Nephron progenitor cell (in vitro differentiated cells): Measurements from ENCODE around the gene FKBP6.

Source experiments
- DNase-seq: peaks from one replicate; pipeline ENCODE4 v3.0.0; 2021
- H3K27ac Mint-ChIP-seq: 2 replicates; pipeline ENCODE4 v1.8.0; 2021; ENCODE audit warnings: mild to moderate bottlenecking, moderate library complexity, mixed read lengths
- H3K27me3 Mint-ChIP-seq: 2 replicates; pipeline ENCODE4 v1.8.0; 2021; ENCODE audit warnings: mild to moderate bottlenecking, low read depth, mixed read lengths; ENCODE audit not compliant: poor library complexity
- H3K36me3 Mint-ChIP-seq: 2 replicates; pipeline ENCODE4 v1.8.0; 2021; ENCODE audit warnings: low read depth, mixed read lengths
- H3K4me1 Mint-ChIP-seq: 2 replicates; pipeline ENCODE4 v1.8.0; 2021; ENCODE audit warnings: mixed read lengths
- H3K4me3 Mint-ChIP-seq: 2 replicates; pipeline ENCODE4 v1.8.0; 2021; ENCODE audit warnings: mild to moderate bottlenecking, moderate library complexity, mixed read lengths
- H3K9me3 Mint-ChIP-seq: 2 replicates; pipeline ENCODE4 v1.8.0; 2021; ENCODE audit warnings: mild to moderate bottlenecking, moderate library complexity, mixed read lengths
- CTCF ChIP-seq: fragments of 200-600 bp; sonication (generic); IDR thresholded peaks from 2 replicates; pipeline ENCODE4 v1.5.0; 2021; ENCODE audit warnings: antibody characterized with exemption

Gene FKBP6

GRCh38 chr7:73341877-73342276 lies 13.9 kb downstream of the FKBP6 start:
- DNase-seq: no peak
- no peak for TF ChIP-seq CTCF

GRCh38 chr7:73342645-73343044 lies 14.7 kb downstream of the FKBP6 start:
- peaks cover 42% of the 10 kb centered on the region for H3K4me1 Mint-ChIP-seq

More at GRCh38 chr7:73341877-73342276, 13.9 kb downstream of the FKBP6 start:
- Mint-ChIP-seq H3K36me3 (no peaks in the 10 kb centered on the region), H3K27ac (no peak overlapping the region), H3K4me1 (peaks cover 42% of the 10 kb centered on the region), H3K27me3 (peaks cover 13% of the 10 kb centered on the region), H3K9me3 (no peaks in the 10 kb centered on the region), H3K4me3 (no peak overlapping the region)

GRCh38 chr7:73343671-73344380 lies 15.9 kb downstream of the FKBP6 start:
- Mint-ChIP-seq H3K36me3 (no peaks in the 10 kb centered on the region), H3K27ac (peak overlapping the region; percentile 33), H3K9me3 (peaks cover 3% of the 10 kb centered on the region), H3K27me3 (peaks cover 11% of the 10 kb centered on the region), H3K4me1 (peaks cover 42% of the 10 kb centered on the region), H3K4me3 (no peak overlapping the region)
- DNase-seq: no peak
- TF ChIP-seq CTCF: no peak

More at GRCh38 chr7:73342645-73343044, 14.7 kb downstream of the FKBP6 start:
- Mint-ChIP-seq H3K9me3 (no peaks in the 10 kb centered on the region), H3K36me3 (no peaks in the 10 kb centered on the region), H3K4me3 (no peak overlapping the region), H3K27me3 (peaks cover 11% of the 10 kb centered on the region), H3K27ac (no peak overlapping the region)
- DNase-seq: no peak
- peak; percentile 37 for TF ChIP-seq CTCF

- Mint-ChIP-seq H3K9me3 (peaks cover 3% of the 10 kb centered on the region), H3K4me1 (peaks cover 51% of the 10 kb centered on the region), H3K27ac (no peak overlapping the region), H3K4me3 (no peak overlapping the region), H3K27me3 (peaks cover 9% of the 10 kb centered on the region), H3K36me3 (no peaks in the 10 kb centered on the region)
- no peak for TF ChIP-seq CTCF
- DNase-seq: no peak
Observed at GRCh38 chr7:73345538-73345937, 17.6 kb downstream of the FKBP6 start.

- Mint-ChIP-seq H3K9me3 (peaks cover 3% of the 10 kb centered on the region), H3K4me1 (peaks cover 54% of the 10 kb centered on the region), H3K4me3 (no peak overlapping the region), H3K27ac (peak overlapping the region; percentile 71), H3K36me3 (no peaks in the 10 kb centered on the region), H3K27me3 (peaks cover 7% of the 10 kb centered on the region)
- TF ChIP-seq CTCF: no peak
- DNase-seq: no peak
Observed at GRCh38 chr7:73345951-73346350, 18.0 kb downstream of the FKBP6 start.

- H3K9me3 Mint-ChIP-seq: peaks cover 25% of the 10 kb centered on the region
- peak overlapping the region; percentile 89 for H3K27ac Mint-ChIP-seq
- peaks cover 11% of the 10 kb centered on the region for H3K36me3 Mint-ChIP-seq
Observed at GRCh38 chr7:73349763-73350162, 21.8 kb downstream of the FKBP6 start.

More at GRCh38 chr7:73349763-73350162, 21.8 kb downstream of the FKBP6 start:
- no peak for TF ChIP-seq CTCF
- peaks cover 36% of the 10 kb centered on the region for H3K4me1 Mint-ChIP-seq
- H3K27me3 Mint-ChIP-seq: peaks cover 6% of the 10 kb centered on the region
- DNase-seq: no peak
- H3K4me3 Mint-ChIP-seq: no peak overlapping the region
